GM23248 (cell line): Measurements from ENCODE around the gene SPPL2B.

Experiments used
- EZH2 ChIP-seq: fragments of 200-600 bp; sonication (generic); IDR thresholded peaks from 2 replicates; pipeline ENCODE4 v1.6.1; 2018; ENCODE audit warnings: antibody characterized with exemption, mild to moderate bottlenecking; ENCODE audit not compliant: insufficient read depth, poor library complexity, severe bottlenecking
- EZH2phosphoT487 ChIP-seq: fragments of 200-600 bp; sonication (generic); IDR thresholded peaks from 2 replicates; pipeline ENCODE4 v1.6.1; 2018; ENCODE audit warnings: antibody characterized with exemption, moderate library complexity, mild to moderate bottlenecking, low read depth; ENCODE audit not compliant: insufficient read depth

- TF ChIP-seq EZH2 = no peak
- TF ChIP-seq EZH2phosphoT487 = no peak
Measured at GRCh38 chr19:2323707-2324106, 4.8 kb upstream of the SPPL2B start.
